Fibroblast of villous mesenchyme (primary cell): Measurements from ENCODE around the gene RAPGEF1. TPM values are rescaled to one million over a fixed set of nuclear protein-coding genes. Genes with fewer than 3 reads are reported as not detected.

Experiments used
- DNase-seq: peaks from one replicate; pipeline ENCODE4 v3.0.0-alpha.2; 2010; ENCODE audit warnings: low read depth
- H3K4me3 ChIP-seq: 2 replicates; pipeline ENCODE4 v1.5.1; 2011; ENCODE audit warnings: low read depth, mild to moderate bottlenecking, low read length
- CTCF ChIP-seq: IDR thresholded peaks from 2 replicates; pipeline ENCODE4 v1.5.1; 2012; ENCODE audit warnings: low read depth, mild to moderate bottlenecking, low read length; ENCODE audit not compliant: insufficient read depth
- total RNA-seq: library from RNA; depleted of rRNA; stranded (reverse); fragments of >200 nt; gene quantifications from 2 replicates; pipeline ENCODE4 v1.2.3, GENCODE V29; 2012

RAPGEF1 gene
- total RNA-seq, 1 donor, result 22.9 TPM

GRCh38 chr9:131693651-131694597 is 46.0 kb downstream of the RAPGEF1 start:
- no peak for TF ChIP-seq CTCF
- no peak overlapping the region for H3K4me3 ChIP-seq
- DNase-seq, result no peak

- no peak overlapping the region for H3K4me3 ChIP-seq
- no peak for TF ChIP-seq CTCF
- DNase-seq, result no peak
Measured at GRCh38 chr9:131692612-131693562, 47.0 kb downstream of the RAPGEF1 start.

GRCh38 chr9:131691969-131692611 is 47.8 kb downstream of the RAPGEF1 start:
- no peak for TF ChIP-seq CTCF
- no peak for DNase-seq
- H3K4me3 ChIP-seq, result no peak overlapping the region

GRCh38 chr9:131690941-131691573 is 48.8 kb downstream of the RAPGEF1 start:
- no peak overlapping the region for H3K4me3 ChIP-seq
- no peak for TF ChIP-seq CTCF
- DNase-seq, result no peak

- no peak for TF ChIP-seq CTCF
- H3K4me3 ChIP-seq, result no peak overlapping the region
- DNase-seq, result no peak
Measured at GRCh38 chr9:131690462-131690861, 49.4 kb downstream of the RAPGEF1 start.

GRCh38 chr9:131688377-131688776 is 51.5 kb downstream of the RAPGEF1 start:
- H3K4me3 ChIP-seq, result no peak overlapping the region
- no peak for DNase-seq
- no peak for TF ChIP-seq CTCF
